Ovary (tissue), 3 donors: ENCODE measurements around the gene EIF3M.

Experiments used
- EP300 ChIP-seq: sonication (generic); formaldehyde crosslinking; IDR thresholded peaks from one replicate; pipeline ENCODE4 v1.6.1; 2017; ENCODE audit warnings: antibody characterized with exemption
- POLR2A ChIP-seq: fragments of 450-650 bp; IDR thresholded peaks from one replicate; pipeline ENCODE4 v1.6.1; 2017; ENCODE audit warnings: antibody characterized with exemption, mild to moderate bottlenecking, moderate library complexity
- TF ChIP-seq, protein P1 (sequence below), 3 donors: fragments of 450-650 bp in 2 of 3; fragments of 200-600 bp in 1 of 3; IDR thresholded peaks; one replicate each; pipeline versions ENCODE4 v1.5.1 to v1.8.0; 2016 to 2022; ENCODE audit warnings: antibody characterized with exemption in 3 of 3, mild to moderate bottlenecking in 1 of 3
- donor health status: DM: no; HTN: no; CAD: no.

DNA sequence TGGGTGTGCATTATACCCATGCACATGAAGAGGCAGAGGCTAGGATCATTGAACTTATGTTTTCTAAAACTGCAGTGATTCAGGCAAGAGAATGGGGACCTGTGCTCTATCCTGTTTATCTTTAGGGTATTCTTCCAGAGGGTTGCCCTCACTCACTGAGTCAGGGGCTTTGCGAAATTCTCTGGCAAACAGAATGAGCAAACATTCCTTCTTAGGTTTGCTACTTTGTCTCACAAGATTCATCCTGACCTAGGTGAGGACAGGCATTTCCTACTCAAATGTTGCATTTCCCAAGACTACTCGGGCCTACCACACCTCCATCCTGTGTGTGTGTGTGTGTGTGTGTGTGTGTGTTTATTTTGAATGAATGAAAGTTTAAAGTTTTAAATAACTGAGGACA, 2.7 kb upstream of the EIF3M start:
- TF ChIP-seq, protein P1, sequence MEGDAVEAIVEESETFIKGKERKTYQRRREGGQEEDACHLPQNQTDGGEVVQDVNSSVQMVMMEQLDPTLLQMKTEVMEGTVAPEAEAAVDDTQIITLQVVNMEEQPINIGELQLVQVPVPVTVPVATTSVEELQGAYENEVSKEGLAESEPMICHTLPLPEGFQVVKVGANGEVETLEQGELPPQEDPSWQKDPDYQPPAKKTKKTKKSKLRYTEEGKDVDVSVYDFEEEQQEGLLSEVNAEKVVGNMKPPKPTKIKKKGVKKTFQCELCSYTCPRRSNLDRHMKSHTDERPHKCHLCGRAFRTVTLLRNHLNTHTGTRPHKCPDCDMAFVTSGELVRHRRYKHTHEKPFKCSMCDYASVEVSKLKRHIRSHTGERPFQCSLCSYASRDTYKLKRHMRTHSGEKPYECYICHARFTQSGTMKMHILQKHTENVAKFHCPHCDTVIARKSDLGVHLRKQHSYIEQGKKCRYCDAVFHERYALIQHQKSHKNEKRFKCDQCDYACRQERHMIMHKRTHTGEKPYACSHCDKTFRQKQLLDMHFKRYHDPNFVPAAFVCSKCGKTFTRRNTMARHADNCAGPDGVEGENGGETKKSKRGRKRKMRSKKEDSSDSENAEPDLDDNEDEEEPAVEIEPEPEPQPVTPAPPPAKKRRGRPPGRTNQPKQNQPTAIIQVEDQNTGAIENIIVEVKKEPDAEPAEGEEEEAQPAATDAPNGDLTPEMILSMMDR (IDR thresholded peaks at IDR 0.05) = no peak
- TF ChIP-seq POLR2A (no peak), EP300 (no peak)
